Measurements from ENCODE around the gene ZNF664.

DNA sequence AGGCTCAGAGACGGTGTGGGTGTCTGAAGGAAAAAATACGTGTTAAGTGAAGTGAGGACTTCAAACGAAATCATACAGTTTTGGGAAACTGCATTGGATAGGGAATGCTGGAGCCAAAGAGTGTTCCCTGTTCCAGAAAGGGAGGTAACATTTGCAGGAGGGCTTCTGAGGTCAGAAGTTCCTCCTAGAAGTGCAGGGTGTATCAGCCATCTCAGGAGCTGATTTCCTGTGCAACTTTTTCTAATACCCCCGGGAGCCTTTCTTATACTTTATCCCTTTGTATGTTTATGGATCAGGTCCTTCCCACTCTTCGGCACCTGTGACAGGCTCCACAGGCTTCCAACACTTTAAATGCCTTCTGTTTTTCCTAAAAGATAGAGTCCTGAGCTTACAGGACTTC, 24.9 kb downstream of the ZNF664 start:
- TF ChIP-seq, protein P1, sequence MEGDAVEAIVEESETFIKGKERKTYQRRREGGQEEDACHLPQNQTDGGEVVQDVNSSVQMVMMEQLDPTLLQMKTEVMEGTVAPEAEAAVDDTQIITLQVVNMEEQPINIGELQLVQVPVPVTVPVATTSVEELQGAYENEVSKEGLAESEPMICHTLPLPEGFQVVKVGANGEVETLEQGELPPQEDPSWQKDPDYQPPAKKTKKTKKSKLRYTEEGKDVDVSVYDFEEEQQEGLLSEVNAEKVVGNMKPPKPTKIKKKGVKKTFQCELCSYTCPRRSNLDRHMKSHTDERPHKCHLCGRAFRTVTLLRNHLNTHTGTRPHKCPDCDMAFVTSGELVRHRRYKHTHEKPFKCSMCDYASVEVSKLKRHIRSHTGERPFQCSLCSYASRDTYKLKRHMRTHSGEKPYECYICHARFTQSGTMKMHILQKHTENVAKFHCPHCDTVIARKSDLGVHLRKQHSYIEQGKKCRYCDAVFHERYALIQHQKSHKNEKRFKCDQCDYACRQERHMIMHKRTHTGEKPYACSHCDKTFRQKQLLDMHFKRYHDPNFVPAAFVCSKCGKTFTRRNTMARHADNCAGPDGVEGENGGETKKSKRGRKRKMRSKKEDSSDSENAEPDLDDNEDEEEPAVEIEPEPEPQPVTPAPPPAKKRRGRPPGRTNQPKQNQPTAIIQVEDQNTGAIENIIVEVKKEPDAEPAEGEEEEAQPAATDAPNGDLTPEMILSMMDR (conservative IDR thresholded peaks at IDR 0.05): no peak
- TF ChIP-seq EZH2 (IDR thresholded peaks at IDR 0.05; ENCODE audit: low read depth): no peak
